Cerebellar cortex (tissue), 1 donor: ENCODE measurements around the gene GMPS.
"Not testable (repeated sequence)": the region's sequence is repeated elsewhere in the genome, so short reads cannot be mapped to it uniquely, and the experiment has no call there.

Experiments used
- DNase-seq: peaks from one replicate; pipeline ENCODE4 v3.0.0-alpha.2; 2015; ENCODE audit warnings: low spot score

Gene GMPS

DNA sequence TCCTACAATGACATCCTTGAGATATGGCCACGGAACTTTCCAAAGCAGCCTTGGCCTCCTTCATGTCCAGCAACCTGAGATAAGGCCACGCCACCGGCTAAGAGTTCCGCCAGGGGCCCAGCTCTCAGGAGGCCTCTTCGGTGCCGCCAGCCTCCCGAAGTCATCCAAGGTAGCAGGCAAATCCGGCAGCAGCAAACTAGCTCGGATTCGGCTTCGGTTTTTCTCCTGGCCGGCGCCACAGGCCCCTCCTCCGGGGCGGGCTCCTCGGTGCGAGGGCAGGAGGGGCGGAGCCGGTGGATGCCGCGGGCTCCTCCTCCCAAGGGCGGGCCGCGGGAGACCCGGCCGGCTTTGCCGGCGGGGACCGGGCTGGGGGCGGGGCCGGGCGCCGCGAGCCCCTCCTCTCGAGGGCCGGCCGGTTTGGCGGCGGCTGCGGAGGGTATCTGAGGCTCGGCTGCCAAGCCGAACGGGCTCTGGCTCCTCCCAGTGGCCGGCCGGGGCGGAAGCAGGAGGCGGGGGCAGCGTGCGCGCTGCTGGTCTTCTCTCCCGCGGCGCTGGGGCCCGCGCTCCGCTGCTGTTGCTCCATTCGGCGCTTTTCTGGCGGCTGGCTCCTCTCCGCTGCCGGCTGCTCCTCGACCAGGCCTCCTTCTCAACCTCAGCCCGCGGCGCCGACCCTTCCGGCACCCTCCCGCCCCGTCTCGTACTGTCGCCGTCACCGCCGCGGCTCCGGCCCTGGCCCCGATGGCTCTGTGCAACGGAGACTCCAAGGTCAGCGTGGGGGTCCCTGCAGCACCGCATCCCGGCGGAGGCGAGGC, at the start of gene GMPS:
GMPS (plus strand) TSS at position 518 of the 812 bp plus-strand sequence; CDS start at position 739, 221 bp downstream.
- peak; percentile 93 for DNase-seq

DNA sequence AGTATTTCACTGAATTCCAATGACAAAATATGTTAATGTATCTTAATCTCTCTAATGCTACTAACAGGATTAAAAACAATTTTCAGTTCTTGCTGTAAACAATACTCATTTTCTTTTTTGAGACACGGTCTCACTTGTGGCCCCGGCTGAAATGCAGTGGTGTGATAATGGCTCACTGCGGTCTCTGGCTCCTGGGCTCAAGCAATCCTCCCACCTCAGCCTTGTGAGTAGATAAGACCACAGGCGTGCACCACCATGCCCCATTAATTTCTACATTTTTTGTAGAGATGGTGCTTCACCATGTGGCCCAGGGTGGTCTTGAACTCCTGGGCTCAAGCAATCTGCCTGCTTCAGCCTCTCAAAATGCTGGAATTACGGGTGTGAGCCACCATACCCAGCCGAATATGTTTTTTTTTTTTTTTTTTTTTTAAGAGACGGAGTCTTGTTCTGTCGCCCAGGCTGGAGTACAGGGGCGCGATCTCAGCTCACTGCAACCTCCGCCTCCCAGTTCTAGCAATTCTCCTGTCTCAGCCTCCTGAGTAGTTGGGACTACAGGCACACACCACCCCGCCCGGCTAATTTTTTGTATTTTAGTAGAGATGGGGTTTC, 41.9 kb upstream of the GMPS start:
- DNase-seq = not testable (repeated sequence)

DNA sequence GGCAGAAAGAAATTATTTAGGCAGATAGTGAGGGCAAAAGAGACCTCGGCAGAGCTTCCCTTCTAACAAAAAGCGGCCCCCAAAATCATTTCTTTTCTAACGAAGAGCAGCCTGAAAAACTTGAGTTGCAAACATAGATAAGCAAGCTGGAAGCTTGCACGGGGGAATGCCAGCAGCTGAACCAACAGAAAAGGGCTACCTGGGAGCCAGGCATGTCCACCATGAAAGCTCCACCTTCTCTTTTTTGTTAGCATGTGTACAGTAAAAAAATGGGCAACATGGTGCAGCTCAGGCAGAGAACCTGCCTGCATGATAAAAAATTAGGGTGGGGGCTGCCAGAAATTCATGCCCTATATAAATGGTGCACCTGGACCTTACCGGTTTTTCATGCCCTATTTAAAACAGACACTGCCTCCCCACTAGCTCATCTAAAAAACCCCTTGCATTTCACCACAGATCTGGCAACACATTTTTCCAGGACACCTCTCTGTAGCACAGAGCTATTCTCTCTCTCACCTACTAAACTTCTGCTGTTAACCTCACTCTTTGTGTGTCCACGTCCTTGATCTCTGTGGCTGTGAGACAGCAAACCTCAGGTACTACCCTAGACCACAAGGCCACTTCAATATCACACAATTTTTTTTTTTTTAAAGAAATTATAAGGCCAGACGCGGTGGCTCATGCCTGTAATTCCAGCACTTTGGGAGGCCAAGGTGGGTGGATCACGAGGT, 34.9 kb upstream of the GMPS start:
- no peak for DNase-seq

DNA sequence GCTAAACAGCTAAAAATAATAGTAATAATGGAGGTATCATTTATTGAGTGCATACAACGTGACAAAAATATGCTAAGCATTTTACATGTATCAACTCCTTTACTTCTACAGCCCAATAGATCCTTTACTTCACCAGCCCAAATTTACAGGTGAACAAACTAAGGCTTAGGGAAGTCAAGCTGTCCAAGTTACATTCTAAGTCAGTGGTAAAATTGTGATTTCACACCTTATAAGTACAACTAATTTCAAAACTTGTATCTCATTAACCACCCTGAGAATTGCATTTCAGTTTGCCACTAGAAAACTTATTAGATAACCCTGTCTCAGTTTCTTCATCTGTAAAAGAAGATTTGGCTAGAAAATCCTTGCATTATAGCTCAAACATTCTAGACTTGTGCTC, 26.9 kb upstream of the GMPS start:
- no peak for DNase-seq

DNA sequence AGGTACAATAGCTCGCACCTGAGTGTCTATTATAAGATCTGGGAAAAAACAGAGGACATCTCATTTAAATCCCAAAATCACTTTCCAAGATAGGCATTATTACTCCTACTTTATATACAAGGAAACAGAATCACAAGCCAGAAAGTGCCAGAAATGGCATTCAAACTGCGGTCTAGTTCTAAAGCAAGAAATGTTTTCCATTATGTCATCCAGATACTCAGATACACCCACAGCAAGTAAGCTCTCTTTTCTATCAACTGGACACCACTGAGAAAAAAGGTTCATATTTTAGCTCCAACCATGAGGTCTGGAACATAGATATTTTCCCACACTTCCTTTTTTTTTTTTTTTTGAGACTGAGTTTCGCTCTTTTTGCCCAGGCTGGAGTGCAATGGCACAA, 24.3 kb upstream of the GMPS start:
- DNase-seq = no peak

DNA sequence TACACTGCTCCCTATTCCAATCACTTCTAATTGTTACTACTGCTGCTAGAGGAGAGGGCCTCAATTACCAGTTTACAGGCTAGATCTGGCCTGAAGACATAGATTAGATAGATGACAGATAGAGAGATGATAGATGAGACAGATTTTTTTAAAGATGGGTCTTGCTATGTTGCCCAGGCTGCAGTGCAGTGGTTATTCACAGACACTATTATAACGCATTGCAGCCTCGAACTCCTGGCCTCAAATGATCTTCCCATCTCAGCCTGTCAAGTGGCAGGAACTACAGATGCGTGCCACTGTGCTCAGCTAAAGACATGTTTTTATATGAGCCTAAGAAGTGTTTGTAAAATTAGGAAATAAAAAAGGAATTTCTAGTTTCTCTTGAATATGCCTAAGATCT, 22.5 kb upstream of the GMPS start:
- no peak for DNase-seq

DNA sequence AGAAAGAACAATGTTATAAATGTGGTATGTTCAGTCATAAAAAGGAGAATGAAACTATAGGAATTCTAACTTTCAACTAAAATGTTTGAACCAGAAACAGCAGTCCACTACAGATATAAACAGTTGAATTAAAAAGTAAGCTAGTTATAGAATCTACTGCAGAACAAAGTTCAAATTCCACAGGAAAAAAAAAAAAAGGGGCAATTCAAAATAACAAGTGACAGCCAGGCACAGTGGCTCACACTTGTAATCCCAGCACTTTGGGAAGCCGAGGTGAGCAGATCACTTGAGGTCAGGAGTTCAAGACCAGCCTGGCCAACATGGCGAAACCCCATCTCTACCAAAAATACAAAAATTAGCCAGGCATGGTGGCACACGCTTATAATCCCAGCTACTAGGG, 21.0 kb upstream of the GMPS start:
- not testable (repeated sequence) for DNase-seq

DNA sequence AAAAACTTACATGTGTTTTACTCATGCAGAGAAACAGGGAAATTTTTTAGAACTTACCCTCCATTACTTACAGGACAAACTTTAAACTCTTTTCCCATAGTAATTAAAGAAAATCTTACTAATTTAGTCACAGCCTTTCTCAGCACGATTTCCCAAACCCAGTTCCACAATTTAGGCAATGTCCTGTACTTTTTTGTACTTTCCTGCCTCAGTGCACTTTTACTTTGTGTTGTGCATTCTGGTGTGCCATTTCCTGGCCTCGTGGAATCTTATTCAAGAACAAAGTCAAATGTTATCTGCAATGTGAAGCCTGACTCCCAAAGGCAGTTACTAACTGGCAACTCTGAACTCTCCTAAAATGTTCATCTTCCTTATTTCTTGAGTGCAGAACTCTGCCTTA, 18.1 kb upstream of the GMPS start:
- no peak for DNase-seq

DNA sequence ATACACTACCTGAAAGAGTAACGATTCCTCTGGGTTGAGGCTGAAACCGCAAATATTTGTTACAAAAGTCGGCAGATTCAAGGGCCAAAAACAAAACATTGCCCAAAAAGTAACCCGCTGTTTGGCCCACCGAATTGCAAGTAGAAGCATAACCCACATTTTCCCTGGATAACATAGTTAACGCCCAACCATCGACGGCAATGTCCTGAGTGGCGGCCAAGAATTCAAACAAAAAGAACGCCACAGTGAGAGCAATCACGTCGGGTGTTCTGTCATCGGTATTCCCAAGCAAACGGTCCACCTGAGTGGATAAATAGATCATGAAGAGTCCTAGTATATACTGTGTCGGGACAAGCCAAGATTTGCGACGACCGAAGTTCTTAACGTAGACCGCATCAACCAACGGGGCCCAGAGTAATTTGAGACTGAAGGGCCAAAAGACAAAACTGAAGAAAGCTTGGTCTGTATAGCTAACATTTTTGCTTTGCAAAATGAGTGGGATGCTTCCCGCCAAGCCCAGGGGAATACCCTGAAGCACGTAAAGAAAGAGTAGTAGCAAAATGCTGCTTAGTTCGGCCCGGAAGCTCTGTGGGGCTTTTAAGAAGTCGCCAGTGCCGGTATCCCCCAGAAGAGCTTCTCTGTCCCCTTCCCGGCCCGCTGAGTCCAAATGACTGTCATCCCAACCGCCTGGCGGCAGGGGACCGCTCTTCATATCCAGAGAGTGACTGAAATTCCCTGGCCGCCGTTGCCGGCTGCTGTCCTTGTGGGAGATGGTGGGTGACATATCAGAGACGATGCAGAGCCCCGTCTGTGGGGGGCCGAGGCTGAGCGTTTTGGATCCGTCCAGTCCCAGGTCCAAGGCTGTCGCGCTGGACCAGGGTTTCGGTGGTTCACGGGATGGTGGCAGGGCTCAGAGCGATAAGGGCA, 17.0 kb upstream of the GMPS start:
- DNase-seq = no peak

DNA sequence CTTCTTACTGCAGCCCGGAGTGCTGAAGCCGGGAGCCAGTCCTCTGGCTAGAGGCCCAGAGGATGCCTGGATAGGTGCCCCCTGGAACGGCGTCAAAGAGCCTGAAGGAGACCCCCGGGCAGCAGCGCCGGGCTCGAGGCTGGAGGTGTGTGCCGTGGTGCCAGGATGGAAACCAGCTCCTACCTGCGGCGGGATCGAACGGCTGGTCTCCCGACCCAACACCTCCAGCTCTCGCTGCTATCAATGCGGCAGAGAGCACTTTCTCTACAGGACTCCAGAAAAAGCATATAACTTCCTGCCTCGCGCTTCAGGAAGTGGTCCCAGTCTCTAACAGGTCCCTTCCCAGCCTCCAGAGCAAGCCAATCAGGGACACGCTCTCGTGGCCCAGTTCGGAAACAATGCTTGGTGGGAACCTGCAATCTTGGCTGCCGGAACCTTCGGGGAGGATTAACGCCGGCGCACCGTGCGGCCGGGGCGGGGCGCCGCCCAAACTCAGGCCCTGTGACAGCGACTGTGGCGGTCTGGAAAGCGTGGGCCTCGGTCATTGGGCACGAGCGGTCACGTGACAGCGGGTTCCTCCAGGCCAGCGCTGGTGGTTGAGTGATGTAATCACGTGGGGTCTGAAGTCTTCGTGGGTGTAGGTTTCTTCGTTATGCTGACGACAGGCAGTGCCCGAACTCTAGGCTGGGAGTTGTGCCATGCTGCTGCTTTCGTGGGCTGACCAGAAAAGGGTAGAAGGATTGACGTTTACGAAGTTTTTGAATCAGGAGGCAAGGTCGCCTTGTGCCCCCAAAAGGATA, 16.1 kb upstream of the GMPS start, which contains the start of gene SLC33A1:
SLC33A1 (minus strand) TSS at position 287 of the 800 bp plus-strand sequence. CDS start 430 bp downstream, outside the sequence.
- DNase-seq = peak; percentile 99

DNA sequence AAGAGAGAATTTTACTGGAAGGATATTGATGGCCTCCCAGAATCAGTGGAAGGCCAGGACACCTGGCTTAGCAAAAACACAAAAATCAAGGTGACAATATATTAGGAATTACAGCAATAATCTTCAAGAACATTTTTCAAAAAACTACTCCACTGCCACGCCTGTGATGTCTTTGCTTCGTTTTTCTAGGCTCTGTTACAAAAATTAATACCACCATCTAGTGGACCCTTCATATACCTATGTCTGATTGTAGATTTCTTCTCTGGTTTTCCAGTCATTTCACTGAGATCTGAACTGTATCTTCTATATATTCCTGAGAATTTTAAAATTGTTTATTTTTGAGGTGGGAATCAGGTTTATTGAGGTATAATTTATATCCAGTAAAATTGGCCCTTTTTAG, 10.6 kb upstream of the GMPS start:
- no peak for DNase-seq

DNA sequence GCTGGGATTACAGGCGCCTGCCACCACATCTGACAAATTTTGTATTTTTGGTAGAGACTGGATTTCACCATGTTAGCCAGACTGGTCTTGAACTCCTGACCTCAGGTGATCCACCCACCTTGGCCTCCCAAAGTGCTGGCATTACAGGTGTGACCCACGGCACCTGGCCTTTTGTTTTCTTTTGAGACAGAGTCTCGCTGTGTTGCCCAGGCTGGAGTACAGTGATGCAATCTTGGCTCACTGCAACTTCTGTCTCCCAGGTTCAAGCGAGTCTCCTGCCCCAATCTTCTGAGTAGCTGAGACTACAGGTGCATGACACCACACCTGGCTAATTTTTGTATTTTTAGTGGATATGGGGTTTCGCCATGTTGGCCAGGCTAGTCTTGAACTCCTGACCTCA, 10.0 kb upstream of the GMPS start:
- not testable (repeated sequence) for DNase-seq

DNA sequence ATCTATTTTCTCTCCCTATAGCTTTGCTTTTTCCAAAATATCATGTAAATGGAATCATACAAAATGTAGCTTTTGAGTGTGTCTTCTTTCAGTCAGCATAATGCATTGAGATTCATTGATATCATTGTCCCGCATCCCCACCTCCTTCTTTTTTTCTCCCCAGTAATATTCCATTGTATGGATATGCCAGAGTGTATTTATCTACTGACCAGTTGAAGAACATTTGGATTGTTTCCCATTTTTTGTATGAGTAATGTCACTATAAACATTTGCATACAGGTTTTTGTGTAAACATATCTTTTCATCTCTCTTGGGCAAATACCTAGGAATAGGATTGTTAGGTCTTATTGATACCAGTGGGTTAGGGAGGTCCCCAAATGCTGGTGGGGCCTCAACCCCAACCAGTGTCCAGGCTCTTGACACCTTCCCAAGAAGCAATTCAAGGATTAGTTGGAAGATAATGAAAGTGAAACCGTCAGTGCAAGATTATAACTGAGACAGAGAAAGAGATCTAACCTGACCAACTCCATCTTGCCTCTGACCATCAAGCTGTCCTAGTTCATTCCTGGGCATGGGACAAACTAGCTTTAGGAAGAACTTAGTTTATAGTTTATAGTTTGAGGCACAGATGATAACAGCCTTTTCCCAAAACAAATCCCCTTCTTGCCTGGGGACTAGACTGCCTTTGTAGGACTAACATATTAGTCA, 8.8 kb upstream of the GMPS start:
- no peak for DNase-seq

DNA sequence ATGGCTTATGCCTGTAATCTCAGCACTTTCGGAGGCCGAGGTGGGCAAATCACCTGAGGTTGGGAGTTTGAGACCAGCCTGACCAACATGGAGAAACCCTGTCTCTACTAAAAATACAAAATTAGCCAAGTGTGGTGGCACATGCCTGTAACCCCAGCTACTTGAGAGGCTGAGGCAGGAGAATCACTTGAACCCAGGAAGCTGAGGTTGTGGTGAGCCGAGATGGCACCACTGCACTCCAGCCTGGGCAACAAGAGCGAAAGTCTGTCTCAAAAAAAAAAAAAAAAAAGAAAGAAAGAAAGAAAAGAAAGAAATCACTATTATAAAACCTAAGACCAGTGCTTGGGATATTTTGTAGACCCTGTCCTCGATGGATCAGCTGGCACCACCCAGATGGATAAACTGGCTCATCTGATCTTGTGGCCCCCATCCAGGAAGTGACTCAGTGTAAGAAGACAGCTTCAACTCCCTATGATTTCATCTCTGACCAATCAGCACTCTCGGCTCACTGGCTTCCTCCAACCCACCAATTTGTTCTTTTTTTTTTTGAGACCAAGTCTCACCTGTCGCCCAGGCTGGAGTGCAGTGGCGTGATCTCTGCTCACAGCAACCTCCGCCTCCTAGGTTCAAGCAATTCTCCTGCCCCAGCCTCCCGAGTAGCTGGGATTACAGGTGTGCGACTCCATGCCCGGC, 8.0 kb upstream of the GMPS start:
- not testable (repeated sequence) for DNase-seq

DNA sequence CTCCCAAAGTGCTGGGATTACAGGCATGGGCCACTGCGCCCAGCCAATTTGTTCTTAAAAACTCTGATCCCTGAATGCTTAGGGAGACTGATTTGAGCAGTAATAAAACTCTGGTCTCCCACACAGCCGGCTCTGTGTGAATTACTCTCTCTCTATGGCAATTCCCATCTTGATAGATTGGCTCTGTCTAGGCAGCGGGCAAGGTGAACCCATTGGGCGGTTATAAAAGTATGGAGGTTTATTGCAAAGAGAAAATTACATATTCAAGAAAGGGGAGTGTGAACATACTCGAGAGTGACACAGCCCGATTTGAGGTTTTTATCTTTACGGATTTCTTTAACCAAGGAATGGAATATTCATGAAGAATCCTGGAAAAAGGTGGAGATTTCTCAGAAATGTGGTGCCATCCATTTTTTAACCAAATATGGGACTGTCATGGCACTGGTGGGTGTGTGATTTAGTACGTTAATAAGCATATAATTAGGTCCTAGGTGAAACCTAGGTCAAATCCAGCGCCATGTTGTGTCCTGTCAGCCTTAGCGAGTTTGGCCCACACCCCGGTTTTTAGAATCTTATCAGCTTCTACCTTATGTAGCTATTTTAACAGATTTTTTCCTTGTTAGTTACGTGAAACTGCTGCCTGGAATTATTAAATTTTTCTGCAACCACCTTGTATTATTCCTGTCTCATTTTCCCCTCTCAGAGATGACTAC, 7.2 kb upstream of the GMPS start:
- DNase-seq = no peak

DNA sequence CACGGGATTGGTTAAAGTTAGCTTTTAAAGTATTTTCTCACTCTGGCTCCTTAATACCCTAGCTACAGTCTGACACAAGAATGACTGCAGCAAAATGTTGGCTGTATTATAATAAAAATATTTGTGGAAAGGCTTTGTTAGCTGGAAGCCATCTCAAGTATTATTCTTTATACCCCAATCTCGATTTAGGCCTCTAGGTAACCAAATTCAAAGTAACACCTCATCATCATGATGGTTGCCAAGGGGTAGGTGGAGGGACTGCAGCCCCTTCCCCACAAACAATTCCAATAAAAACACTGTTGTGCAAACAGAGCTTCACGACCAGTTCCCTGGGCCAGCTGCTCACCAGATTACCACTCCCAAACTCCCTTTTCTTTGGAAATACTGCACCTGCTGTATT, 759 bp upstream of the GMPS start:
- DNase-seq = no peak

DNA sequence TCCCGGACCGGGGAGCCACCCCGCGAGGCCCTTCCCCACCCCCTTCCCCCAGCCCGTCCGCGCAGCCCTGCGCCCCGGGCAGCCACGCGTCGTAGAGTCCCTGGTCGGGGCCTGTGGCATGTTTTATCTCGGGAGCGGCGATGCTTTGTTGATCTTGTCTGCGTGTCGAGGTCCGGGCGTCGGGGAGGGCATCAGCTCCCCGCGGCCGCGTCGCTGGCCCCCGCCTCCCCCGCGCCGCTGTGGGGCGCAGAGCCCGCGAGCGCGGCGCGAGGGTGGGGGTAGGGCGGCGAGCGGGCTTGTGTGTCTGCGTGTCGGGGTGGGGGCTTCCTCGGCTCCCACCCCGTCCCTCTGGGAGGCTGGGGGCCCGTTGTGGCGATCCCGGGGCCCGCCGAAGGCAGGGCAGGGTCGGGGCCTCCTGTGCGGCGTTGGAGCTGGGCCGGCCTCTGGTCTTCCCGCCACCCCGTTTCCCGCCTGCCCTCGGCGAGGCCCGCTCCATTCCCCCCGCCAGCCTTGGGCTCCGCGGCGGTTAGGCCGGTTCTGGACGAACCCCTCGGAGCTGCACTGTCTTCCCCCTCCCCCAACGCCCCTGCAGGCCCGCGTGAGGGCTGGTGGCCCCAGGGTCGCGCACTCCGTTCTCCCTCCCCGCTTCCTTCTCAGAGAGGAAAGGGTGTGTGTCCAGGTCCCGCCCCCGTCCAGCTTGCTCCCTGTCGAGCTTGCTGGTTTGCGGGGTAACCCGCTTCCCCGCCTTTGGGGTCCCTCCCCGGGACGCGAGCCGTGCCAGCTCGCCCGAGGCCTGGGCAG, 695 bp downstream of the GMPS start:
- peak; percentile 38 for DNase-seq

DNA sequence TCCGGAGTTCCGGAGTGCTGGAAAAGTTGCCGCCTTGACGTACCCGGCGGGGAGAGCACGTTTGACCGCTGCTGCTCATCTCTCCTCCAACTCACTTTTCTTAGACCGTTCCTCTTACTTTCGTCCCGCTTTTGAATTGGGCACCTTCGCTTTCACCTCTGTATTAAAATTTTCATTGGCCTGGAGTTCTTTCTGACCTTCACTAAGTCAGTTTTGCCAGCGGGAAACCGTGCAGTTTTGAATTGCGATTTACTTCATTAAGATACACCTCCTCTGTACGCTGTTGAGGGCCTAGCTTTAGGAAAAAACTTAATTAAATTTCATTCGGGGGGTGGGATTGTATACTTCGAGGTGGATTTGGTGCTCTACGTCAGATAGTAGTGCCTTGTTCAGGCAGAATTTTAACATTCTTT, 1.3 kb downstream of the GMPS start:
- DNase-seq = peak; percentile 35
